Right forelimb (tissue), 1 donor: ENCODE data around the gene CTSE.
A peak's percentile ranks its signal among the peaks of the same experiment; 100 is the strongest.

Experiments
- DNase-seq: peaks from one replicate; pipeline ENCODE4 v3.0.0-alpha.2; 2018

CTSE gene

DNA sequence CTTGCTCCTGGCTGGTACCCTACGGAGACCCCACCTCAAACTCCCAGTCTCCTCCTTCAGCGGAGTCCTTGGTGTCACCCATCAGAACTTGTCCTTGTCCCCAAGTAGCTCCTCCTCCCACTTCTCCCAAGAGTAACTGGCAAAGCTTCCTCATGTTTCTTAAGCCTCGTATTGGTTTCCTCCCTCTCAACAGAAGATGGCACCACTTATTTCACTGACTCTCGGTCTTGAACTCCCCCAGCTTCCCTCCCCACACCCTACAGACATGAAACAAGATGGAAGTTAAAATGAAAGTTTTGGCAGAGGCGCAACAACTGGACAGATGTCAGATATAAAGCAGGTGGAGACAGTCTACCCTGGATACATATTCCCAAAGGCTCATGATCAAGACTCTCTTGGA is 33.9 kb downstream of the CTSE start:
- no peak for DNase-seq

GRCh38 chr1:205988585-205988995 is 35.1 kb downstream of the CTSE start:
- DNase-seq: peak; percentile 67

DNA sequence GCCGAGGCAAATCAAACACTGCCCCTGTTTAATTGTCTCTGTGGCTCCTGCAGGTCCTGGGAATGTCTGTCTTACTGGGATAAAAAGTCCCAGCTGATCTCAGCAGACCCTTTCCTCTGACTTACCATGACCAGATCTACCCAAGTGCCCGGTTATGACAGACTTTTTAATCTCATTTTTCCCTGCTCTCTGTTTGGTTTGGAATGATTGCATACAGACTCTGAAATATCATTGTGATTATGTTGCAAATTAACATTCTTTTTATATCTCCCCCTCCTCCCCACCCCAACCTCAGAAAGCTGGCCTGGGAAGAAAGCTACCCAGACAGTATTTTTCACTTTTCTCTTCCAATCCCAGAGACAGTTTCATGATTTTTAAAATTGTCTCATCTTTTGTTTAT is 36.8 kb downstream of the CTSE start:
- no peak for DNase-seq

GRCh38 chr1:205986292-205986691 is 37.4 kb downstream of the CTSE start:
- DNase-seq: no peak

- DNase-seq: no peak
Observed at GRCh38 chr1:205985330-205986005, 38.2 kb downstream of the CTSE start.

GRCh38 chr1:205983925-205984725 is 39.6 kb downstream of the CTSE start:
- DNase-seq: peak; percentile 80

- DNase-seq: no peak
Observed at GRCh38 chr1:205981257-205981656, 42.4 kb downstream of the CTSE start.

GRCh38 chr1:205980237-205980870 is 43.3 kb downstream of the CTSE start:
- DNase-seq: no peak

- DNase-seq: no peak
Observed at GRCh38 chr1:205979301-205979700, 44.4 kb downstream of the CTSE start.

- DNase-seq: no peak
Observed at GRCh38 chr1:205978676-205979075, 45.0 kb downstream of the CTSE start.

- peak; percentile 84 for DNase-seq
Observed at GRCh38 chr1:205977402-205978014, 46.2 kb downstream of the CTSE start.

DNA sequence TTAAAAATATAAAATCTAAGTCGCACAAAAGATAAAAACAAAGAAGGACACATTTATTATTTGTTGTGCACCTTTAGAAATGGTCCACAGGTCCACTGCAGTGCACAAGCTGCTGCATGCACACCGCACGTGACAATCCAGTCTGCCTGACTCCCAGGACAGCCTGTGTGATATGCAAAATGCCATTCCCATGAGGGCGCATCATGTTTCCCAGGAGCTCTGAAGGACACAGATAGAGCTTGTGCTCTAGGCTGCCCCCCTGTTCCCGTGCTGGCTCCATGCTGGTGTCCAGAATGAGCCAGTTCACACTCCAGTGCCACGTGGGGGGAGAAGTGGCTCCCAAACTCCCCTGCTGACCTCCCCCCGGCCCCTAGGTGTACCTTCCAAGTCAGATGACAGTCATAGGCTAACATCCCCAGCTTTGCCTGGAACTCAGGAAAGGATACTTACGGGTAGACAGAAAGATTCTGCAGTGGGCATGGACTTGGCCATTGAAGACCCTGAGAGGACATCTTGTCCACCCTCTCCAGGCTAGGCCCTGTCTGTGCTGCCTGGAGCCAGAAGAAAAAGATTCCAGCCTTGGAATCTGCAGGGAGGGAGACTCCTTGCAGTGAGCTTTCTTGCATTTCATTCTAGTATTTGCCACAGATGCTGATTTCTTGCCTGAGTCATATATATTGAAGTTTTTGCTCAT is 46.8 kb downstream of the CTSE start:
- no peak for DNase-seq

DNA sequence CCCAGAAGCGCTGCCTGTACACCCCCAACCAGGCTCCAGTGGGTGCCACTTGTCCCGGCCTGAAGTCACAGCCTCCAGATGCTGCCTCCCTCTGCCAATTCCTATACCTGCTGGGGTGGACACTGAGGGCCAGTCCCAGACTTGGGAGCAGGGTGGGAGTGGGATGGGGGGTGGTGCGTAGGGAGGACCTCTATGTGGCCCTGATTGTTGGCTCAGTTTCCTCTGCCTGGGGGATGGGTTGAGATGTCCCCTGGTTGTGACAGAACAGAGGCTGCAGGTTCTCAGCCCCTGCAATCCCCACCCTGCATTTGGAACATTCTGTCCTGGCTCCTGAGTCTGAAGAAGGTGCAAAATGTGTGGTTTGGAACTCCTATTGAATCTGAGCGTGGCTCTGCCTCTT is 47.7 kb downstream of the CTSE start:
- no peak for DNase-seq

GRCh38 chr1:205975387-205975998 is 48.2 kb downstream of the CTSE start:
- DNase-seq: no peak

- no peak for DNase-seq
Observed at GRCh38 chr1:205974712-205975111, 49.0 kb downstream of the CTSE start.

DNA sequence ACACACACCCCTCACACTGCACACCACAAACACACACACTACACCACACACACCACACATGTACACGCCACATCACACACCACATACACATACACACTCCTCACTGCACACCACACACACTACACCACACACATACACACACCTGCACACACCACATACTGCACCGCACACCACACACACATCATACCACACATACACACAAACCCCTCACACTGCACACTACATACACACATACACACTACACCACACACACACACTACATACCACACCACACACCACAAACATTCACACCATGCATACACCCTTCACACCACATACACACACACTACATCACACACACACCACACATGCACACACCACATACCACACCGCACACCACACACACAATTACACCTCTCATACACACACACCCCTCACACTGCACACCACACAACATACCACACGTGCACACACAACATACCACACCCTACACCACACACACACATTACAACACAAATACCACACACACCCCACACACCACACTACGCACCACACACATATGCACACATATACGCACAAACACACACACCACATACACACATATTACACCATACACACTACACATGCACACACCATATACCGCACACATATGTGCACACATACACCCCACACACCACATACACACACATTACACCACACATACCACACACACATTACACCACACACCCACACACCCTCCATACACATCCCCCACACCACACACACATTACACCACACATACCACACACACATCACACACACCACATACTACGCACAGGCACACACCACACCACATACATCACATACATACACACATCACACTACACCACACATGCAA is 50.1 kb downstream of the CTSE start:
- DNase-seq: no peak

GRCh38 chr1:205972491-205973168 is 51.1 kb downstream of the CTSE start:
- DNase-seq: no peak

DNA sequence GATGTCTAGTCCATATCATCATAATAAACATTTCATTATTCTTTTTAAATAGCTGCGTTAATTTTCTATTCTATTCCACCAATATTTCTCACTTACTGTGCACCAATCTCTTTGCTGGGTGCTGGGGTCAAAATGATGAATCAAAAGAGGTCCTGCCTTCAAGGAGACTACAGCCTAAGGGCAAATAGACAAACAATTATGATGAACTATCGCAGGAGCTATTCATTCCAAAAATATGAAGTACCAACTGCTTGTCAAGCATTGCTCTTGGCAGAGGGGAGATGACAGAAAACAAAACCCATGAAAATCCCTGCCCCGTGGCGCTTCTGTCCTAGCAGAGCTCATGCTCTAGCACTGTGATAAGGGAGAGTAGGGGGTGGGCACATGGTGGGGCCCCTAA is 51.6 kb downstream of the CTSE start:
- no peak for DNase-seq

DNA sequence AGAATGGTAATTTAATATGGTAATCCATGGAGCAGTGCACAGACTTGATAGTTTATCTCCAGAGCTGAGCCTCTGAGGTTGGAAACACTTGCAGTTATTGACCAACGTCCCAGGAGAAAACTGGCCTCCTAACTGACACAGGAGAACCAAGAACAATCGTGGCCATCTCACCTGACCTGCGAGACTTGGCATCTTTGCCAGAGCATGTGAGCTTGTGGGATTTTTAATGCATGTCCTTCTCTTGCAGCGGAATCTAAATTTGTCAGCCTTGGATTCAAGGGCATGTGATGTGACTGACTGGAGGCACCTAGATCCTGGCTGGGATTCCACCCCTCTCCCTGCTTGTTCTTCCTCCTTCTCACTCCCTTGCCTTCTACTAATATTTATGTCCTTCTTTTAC is 52.6 kb downstream of the CTSE start:
- DNase-seq: no peak

DNA sequence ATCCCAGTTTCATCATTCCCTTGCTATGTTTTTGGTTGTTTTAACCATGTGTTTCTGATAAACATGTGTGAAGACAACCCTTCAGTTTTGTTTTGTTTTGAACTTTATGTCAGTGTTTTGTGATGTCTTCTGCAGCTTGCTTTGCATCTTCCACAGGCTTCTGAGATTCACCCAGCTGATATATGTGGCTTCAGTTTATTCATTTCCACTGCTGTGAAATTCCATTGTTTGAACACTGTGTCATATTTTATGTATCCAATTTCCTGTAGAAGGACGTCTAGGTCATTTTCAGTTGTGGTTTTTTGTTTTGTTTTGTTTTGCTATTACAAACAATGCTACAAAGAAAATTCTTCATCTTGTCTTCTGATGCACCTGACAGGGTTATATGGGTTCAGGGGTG is 53.2 kb downstream of the CTSE start:
- DNase-seq: no peak

- DNase-seq: no peak
Observed at GRCh38 chr1:205969229-205969628, 54.5 kb downstream of the CTSE start.
